HG03565 (cell line): ENCODE results near the gene SUGP1.

ENCODE experiments used
- ATAC-seq: cut with Tn5 transposase; IDR thresholded peaks from one replicate; pipeline ENCODE4 v1.9.1; 2021; ENCODE audit warnings: mild to moderate bottlenecking, moderate library complexity; ENCODE audit not compliant: unreplicated experiment

The SUGP1 gene

GRCh38 chr19:19236173-19236572 is 84.1 kb downstream of the SUGP1 start:
- ATAC-seq, result no peak

- ATAC-seq, result no peak
These were observed 86.0 kb downstream of the SUGP1 start for GRCh38 chr19:19234220-19234816.

GRCh38 chr19:19232261-19232721 is 88.0 kb downstream of the SUGP1 start:
- ATAC-seq, result no peak

- ATAC-seq, result no peak
These were observed 89.3 kb downstream of the SUGP1 start for GRCh38 chr19:19230999-19231398.

GRCh38 chr19:19229701-19230100 is 90.6 kb downstream of the SUGP1 start:
- no peak for ATAC-seq

- no peak for ATAC-seq
These were observed 93.1 kb downstream of the SUGP1 start for GRCh38 chr19:19227217-19227616.

GRCh38 chr19:19226663-19227062 is 93.6 kb downstream of the SUGP1 start:
- ATAC-seq, result no peak

GRCh38 chr19:19226204-19226603 is 94.1 kb downstream of the SUGP1 start:
- ATAC-seq, result no peak
